Cardiac fibroblast (primary cell): Measurements from ENCODE around the gene UNC79.

Experiments used
- DNase-seq, 2 donors: peaks; one replicate each; pipeline versions ENCODE4 v3.0.0 to v3.0.0-alpha.2; 2010; ENCODE audit warnings: low read depth in 2 of 2
- H3K4me3 ChIP-seq, 2 donors: replicated peaks in 1 of 2; 1 replicate in 1 of 2; 2 replicates in 1 of 2; pipeline ENCODE4 v1.5.1; 2011; ENCODE audit warnings: low read depth in 2 of 2, low read length in 2 of 2, mild to moderate bottlenecking in 2 of 2, moderate library complexity in 1 of 2
- TF ChIP-seq, protein P1 (sequence below): IDR thresholded peaks from one replicate; pipeline ENCODE4 v1.5.1; 2011; ENCODE audit warnings: low read depth, mild to moderate bottlenecking, low read length, inconsistent platforms

The UNC79 gene

DNA sequence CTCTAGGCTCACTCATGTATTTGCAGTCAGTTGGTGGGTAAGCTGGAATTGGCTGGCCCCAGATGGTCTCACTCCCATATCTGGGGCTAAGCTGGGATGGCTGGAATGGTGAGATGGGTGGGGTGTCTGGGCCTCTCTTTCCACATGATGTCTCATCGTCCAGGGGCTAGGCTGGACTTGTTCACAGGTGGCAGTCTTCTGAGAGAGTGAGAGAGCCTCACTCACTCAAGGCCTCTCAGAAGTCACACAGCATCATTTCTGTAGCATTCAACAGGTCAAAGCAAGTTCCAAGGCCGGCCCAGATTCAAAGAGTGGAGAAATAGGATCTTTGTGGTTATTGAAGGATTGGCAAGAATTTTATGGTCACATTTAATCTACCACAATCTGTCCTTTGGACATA is 102.7 kb downstream of the UNC79 start:
- TF ChIP-seq, protein P1, sequence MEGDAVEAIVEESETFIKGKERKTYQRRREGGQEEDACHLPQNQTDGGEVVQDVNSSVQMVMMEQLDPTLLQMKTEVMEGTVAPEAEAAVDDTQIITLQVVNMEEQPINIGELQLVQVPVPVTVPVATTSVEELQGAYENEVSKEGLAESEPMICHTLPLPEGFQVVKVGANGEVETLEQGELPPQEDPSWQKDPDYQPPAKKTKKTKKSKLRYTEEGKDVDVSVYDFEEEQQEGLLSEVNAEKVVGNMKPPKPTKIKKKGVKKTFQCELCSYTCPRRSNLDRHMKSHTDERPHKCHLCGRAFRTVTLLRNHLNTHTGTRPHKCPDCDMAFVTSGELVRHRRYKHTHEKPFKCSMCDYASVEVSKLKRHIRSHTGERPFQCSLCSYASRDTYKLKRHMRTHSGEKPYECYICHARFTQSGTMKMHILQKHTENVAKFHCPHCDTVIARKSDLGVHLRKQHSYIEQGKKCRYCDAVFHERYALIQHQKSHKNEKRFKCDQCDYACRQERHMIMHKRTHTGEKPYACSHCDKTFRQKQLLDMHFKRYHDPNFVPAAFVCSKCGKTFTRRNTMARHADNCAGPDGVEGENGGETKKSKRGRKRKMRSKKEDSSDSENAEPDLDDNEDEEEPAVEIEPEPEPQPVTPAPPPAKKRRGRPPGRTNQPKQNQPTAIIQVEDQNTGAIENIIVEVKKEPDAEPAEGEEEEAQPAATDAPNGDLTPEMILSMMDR, result no peak
- no peak overlapping the region for H3K4me3 ChIP-seq
- no peak for DNase-seq

- no peak for DNase-seq
- H3K4me3 ChIP-seq, result no peak overlapping the region
- TF ChIP-seq, protein P1, result no peak
These were observed 103.1 kb downstream of the UNC79 start for GRCh38 chr14:93533842-93534241.

DNA sequence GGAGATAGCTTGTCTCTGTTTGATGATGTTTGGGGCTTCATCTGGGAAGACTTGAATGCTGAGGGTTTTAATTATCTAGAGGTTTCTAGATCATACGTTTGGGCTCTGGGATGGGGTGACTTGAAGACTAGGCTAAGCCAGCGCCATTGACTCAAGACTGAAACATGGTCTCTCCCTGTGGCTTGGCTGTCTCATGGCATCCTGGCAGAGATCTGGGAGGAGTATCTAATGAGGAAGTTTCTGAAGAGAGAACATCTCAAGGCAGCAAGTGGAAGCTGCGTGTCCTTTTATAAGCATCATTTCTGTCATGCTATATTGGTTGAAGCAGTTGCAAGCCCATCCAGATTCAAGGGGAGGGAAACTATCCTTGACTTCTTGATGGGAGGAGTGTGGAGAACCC is 104.8 kb downstream of the UNC79 start:
- H3K4me3 ChIP-seq, result no peak overlapping the region
- TF ChIP-seq, protein P1, result no peak
- no peak for DNase-seq

DNA sequence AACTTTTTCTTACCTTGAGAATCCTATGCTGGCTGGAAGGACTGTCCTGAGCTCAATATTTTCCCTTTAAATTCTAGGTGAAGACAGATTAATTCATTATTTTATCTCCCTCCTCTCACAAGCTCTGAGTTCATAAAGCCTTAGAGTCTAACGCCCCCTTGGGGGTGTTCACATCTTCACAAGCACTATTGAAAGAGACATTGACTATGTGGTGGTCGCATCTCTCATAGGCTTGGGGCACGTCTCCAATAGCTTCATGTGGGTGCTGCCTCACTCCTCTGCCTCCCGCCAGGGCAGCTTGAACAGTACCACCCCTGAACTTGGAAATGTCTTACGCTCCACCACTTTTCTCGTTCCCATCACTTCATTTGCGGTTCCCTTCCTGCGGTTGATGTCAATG is 106.2 kb downstream of the UNC79 start:
- TF ChIP-seq, protein P1, result no peak
- peak in 1 of 2 donors; percentile 13 for DNase-seq
- H3K4me3 ChIP-seq, result no peak overlapping the region

GRCh38 chr14:93537951-93538350 is 107.2 kb downstream of the UNC79 start:
- TF ChIP-seq, protein P1, result no peak
- no peak overlapping the region for H3K4me3 ChIP-seq
- DNase-seq, result no peak

GRCh38 chr14:93538413-93538812 is 107.7 kb downstream of the UNC79 start:
- TF ChIP-seq, protein P1, result no peak
- no peak for DNase-seq
- no peak overlapping the region for H3K4me3 ChIP-seq

GRCh38 chr14:93540235-93540634 is 109.5 kb downstream of the UNC79 start:
- no peak for DNase-seq
- TF ChIP-seq, protein P1, result no peak
- H3K4me3 ChIP-seq, result no peak overlapping the region
